Fibroblast of villous mesenchyme (primary cell): ENCODE data around the gene LRRC47. TPM values are rescaled to one million over a fixed set of nuclear protein-coding genes. Genes with fewer than 3 reads are reported as not detected.

Experiments used
- DNase-seq: peaks from one replicate; pipeline ENCODE4 v3.0.0-alpha.2; 2010; ENCODE audit warnings: low read depth
- H3K4me3 ChIP-seq: 2 replicates; pipeline ENCODE4 v1.5.1; 2011; ENCODE audit warnings: low read depth, mild to moderate bottlenecking, low read length
- total RNA-seq: library from RNA; depleted of rRNA; stranded (reverse); fragments of >200 nt; gene quantifications from 2 replicates; pipeline ENCODE4 v1.2.3, GENCODE V29; 2012
- TF ChIP-seq, protein P1 (sequence below): IDR thresholded peaks from 2 replicates; pipeline ENCODE4 v1.5.1; 2012; ENCODE audit warnings: low read depth, mild to moderate bottlenecking, low read length; ENCODE audit not compliant: insufficient read depth

The LRRC47 gene
- total RNA-seq, 1 donor, result 31.1 TPM

DNA sequence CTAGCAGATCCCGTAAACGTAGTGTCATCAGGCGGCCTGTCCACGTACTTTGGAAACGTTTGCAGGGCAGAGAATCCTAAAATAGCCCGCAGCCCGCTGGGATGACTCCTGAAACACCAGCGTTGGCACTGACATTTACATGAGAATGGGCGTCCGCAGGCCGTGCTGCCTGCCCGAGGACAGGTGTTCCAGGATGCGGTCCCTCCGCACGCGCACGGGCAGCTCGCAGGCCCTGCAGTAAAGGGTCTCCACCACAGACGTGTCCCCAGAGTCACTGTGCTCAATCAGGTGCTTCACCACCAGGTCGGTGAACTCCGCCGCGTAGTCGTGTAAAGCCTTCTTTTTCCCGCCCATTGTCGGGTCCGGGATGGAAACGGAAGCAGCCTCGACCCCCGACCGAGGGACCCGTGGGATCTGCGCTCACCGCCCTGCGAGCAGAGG is 49.9 kb downstream of the LRRC47 start:
- DNase-seq, result no peak
- peak overlapping the region; percentile 71 for H3K4me3 ChIP-seq
- TF ChIP-seq, protein P1, sequence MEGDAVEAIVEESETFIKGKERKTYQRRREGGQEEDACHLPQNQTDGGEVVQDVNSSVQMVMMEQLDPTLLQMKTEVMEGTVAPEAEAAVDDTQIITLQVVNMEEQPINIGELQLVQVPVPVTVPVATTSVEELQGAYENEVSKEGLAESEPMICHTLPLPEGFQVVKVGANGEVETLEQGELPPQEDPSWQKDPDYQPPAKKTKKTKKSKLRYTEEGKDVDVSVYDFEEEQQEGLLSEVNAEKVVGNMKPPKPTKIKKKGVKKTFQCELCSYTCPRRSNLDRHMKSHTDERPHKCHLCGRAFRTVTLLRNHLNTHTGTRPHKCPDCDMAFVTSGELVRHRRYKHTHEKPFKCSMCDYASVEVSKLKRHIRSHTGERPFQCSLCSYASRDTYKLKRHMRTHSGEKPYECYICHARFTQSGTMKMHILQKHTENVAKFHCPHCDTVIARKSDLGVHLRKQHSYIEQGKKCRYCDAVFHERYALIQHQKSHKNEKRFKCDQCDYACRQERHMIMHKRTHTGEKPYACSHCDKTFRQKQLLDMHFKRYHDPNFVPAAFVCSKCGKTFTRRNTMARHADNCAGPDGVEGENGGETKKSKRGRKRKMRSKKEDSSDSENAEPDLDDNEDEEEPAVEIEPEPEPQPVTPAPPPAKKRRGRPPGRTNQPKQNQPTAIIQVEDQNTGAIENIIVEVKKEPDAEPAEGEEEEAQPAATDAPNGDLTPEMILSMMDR, result no peak

DNA sequence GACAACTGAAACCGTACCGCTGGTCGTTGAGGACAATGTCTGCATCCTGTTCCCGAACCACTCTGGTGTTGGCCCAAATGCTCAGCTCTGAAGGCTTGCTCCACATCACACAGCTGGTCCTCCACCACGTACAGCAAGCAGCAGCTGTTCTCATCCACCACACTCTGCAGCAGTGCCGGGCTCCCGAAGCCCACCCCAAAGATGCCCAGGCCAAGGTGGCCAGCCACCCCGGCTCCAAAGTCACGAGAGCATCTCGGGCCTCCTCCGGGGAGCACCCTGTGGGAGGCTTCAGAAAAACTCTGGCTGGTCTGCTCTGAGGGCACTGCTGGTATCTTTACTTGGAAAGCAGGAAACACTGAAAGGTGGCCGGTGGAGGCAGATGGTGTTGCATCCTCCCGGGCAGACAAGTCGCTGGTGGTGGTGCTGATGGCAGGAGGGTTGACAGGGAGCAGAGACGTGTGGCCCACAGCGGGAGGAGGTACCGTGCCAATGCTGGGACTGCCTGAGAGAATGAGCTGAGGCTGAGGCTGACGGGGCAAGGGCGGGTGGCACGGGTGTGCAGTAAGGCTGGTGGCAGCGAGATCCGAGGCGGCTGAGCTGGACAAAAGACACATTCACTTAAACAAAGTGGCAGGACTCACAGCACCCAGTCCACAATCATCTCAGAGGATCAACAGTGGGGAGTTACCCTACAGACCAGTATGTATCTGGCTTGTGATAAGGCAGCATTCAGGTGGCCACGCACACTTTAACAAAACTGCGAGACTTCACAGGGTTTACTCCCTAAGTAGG is 50.5 kb downstream of the LRRC47 start:
- TF ChIP-seq, protein P1, result no peak
- DNase-seq, result no peak
- H3K4me3 ChIP-seq, result peak overlapping the region; percentile 71

DNA sequence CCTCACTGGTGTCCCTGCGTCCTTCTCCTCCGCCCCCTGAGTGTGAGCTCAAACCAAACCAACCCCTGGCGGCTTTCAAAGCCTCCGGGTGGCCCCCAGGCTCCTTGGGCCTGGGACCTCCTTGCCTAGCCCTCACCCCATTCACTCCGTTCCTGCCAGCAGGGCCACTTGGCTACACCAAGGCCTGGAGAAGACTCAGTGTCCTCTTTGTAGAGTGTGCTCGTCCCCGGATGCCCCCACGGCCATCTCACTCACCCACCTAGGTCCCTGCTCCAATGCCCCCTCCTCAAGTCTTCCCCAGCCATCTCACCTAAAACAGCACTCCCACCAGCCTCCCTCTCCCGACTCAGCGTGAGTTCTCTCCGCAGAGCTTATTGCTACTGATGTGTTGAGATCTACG is 51.2 kb downstream of the LRRC47 start:
- no peak for DNase-seq
- no peak overlapping the region for H3K4me3 ChIP-seq
- TF ChIP-seq, protein P1, result no peak

DNA sequence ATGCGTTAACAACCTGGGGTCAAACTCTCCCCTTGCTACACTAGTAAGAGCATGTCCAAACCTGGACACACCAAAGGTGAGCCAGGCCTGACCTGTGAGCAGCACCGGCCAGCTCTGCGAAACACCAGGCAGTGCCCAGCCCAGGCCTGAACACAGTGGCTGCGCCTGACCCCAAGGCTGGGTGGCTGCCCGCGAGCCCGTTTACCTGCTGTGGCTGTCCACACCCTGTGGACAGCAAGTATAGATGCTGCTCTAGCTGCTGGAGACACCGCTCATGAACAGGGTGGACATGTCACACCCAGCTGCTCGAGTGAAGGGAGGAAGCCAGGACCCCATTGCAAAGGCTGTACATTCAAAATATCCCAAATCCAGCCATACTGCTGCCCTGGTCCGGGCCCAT is 51.7 kb downstream of the LRRC47 start:
- TF ChIP-seq, protein P1, result no peak
- no peak for DNase-seq
- no peak overlapping the region for H3K4me3 ChIP-seq

DNA sequence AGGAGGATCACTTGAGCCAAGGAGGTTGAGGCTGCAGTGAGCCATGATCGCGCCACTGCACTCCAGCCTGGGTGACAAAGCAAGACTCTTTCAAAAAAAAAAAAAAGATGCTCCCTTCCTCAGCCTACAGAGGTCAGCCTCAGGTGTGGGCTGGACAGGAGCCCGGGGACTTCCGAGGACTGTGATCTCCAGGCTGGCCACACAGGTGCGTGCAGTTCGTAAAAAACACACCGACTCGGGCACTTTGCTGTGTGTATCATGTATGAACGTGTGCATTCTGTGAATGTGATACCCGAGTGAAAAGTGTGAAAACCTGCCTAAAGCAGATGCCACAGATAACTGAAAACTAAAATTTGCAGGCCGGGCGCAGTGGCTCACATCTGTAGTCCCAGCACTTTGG is 52.5 kb downstream of the LRRC47 start:
- no peak overlapping the region for H3K4me3 ChIP-seq
- no peak for DNase-seq
- TF ChIP-seq, protein P1, result no peak

DNA sequence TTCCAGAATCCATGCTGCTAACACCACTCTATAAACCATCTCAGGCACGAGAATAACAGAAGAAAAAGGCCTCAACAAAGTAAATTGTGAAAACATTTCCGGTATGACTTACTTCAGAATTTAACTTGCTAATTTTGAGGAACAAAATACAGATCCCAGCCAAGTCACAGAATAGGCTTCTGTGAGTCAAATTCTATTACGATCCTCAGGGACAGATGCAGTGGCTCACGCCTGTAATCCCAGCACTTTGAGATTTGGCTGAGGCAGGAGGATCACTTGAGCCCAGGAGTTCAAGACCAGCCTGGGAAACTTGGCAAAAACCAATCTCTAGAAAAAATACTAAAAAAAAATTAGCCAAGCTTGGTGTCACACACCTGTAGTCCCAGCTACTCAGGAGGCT is 52.9 kb downstream of the LRRC47 start:
- DNase-seq, result no peak
- TF ChIP-seq, protein P1, result no peak
- H3K4me3 ChIP-seq, result no peak overlapping the region
